GM12878 (cell line): ENCODE data around the gene TTLL11.

Experiments
- BRCA1 ChIP-seq: IDR thresholded peaks from 2 replicates; pipeline ENCODE4 v1.6.1; 2011; ENCODE audit warnings: low read depth, low read length, improper control_type of control experiment
- CHD1 ChIP-seq: IDR thresholded peaks from 2 replicates; pipeline ENCODE4 v1.6.1; 2012; ENCODE audit warnings: low read depth, low read length, improper control_type of control experiment
- CHD2 ChIP-seq: IDR thresholded peaks from 2 replicates; pipeline ENCODE4 v1.6.1; 2011; ENCODE audit warnings: low read depth, low read length, improper control_type of control experiment, borderline replicate concordance
- GATAD2B ChIP-seq: fragments of 450-650 bp; conservative IDR thresholded peaks from 2 replicates; pipeline ENCODE4 v1.6.1; 2017; ENCODE audit warnings: low read depth, mild to moderate bottlenecking, moderate library complexity
- POLR2AphosphoS5 ChIP-seq: IDR thresholded peaks from 2 replicates; pipeline ENCODE4 v1.6.1; 2011; ENCODE audit warnings: mild to moderate bottlenecking, low read length, inconsistent platforms
- RELA ChIP-seq: fragments of 450-650 bp; IDR thresholded peaks from 2 replicates; pipeline ENCODE4 v1.8.0; 2014; ENCODE audit warnings: borderline replicate concordance; ENCODE audit not compliant: partially characterized antibody
- RUNX3 ChIP-seq: IDR thresholded peaks from 2 replicates; pipeline ENCODE4 v1.6.1; 2012; ENCODE audit warnings: low read length, inconsistent platforms
- SP1 ChIP-seq: IDR thresholded peaks from one replicate; pipeline ENCODE4 v1.6.1; 2011; ENCODE audit warnings: low read depth, low read length
- ZNF207 ChIP-seq: fragments of 450-650 bp; IDR thresholded peaks from 2 replicates; pipeline ENCODE4 v1.6.1; 2014; ENCODE audit warnings: antibody characterized with exemption, mild to moderate bottlenecking, borderline replicate concordance
- TF ChIP-seq, protein P1 (sequence below): fragments of 450-650 bp; IDR thresholded peaks from 2 replicates; pipeline ENCODE4 v1.6.1; 2017; ENCODE audit warnings: borderline replicate concordance
- TF ChIP-seq, protein P2 (sequence below): IDR thresholded peaks from 2 replicates; pipeline ENCODE4 v1.6.1; 2012; ENCODE audit warnings: low read depth, low read length, improper control_type of control experiment

DNA sequence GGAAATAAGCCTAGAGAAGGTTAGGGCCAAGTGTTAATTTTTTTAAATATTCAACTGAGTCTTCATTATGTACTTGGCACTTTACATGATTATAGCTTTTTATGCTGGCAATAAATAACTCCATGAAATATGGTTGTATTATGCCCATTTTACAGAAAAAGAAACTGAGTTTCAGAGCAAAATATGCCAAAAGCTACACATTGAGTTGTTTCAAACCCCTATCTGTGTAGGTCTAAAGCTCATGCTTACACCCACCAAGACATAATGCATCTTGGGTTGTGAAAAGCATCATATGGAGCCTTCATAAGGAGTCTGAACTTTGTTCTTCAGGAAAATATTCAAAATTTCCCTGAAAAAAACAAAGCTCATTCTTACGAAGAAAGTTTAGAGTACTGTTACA lies 14.6 kb downstream of the TTLL11 start:
- no peak for TF ChIP-seq ZNF207
- TF ChIP-seq POLR2AphosphoS5 = no peak
- TF ChIP-seq BRCA1 = no peak
- TF ChIP-seq GATAD2B = no peak
- TF ChIP-seq SP1 = no peak
- TF ChIP-seq, protein P1, sequence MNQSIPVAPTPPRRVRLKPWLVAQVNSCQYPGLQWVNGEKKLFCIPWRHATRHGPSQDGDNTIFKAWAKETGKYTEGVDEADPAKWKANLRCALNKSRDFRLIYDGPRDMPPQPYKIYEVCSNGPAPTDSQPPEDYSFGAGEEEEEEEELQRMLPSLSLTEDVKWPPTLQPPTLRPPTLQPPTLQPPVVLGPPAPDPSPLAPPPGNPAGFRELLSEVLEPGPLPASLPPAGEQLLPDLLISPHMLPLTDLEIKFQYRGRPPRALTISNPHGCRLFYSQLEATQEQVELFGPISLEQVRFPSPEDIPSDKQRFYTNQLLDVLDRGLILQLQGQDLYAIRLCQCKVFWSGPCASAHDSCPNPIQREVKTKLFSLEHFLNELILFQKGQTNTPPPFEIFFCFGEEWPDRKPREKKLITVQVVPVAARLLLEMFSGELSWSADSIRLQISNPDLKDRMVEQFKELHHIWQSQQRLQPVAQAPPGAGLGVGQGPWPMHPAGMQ = no peak
- no peak for TF ChIP-seq CHD1
- TF ChIP-seq RELA = no peak
- TF ChIP-seq, protein P2, sequence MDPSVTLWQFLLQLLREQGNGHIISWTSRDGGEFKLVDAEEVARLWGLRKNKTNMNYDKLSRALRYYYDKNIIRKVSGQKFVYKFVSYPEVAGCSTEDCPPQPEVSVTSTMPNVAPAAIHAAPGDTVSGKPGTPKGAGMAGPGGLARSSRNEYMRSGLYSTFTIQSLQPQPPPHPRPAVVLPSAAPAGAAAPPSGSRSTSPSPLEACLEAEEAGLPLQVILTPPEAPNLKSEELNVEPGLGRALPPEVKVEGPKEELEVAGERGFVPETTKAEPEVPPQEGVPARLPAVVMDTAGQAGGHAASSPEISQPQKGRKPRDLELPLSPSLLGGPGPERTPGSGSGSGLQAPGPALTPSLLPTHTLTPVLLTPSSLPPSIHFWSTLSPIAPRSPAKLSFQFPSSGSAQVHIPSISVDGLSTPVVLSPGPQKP = no peak
- no peak for TF ChIP-seq RUNX3
- no peak for TF ChIP-seq CHD2
